ENCODE results near the gene TADA3.

TADA3 gene

GRCh38 chr3:9749296-9749644, 43.0 kb downstream of the TADA3 start:
- Histone ChIP-seq H3K27ac (ENCODE audit: low read depth, low read length) (peak overlapping the region; percentile 72), H3F3A (ENCODE audit: control insufficient read depth, insufficient read depth) (peaks cover 20% of the 10 kb centered on the region), H3K27me3 (ENCODE audit: control insufficient read depth, low read length) (no peaks in the 10 kb centered on the region), H3K79me2 (ENCODE audit: control insufficient read depth, low read length) (peaks cover 25% of the 10 kb centered on the region), H3K4me2 (ENCODE audit: low read length) (peak overlapping the region; percentile 83), H4K20me1 (ENCODE audit: control insufficient read depth, insufficient read depth, low read depth, low read length) (no peaks in the 10 kb centered on the region), H3K36me3 (ENCODE audit: control insufficient read depth, low read length) (peaks cover 80% of the 10 kb centered on the region), H3K4me1 (ENCODE audit: control insufficient read depth, low read length) (peaks cover 31% of the 10 kb centered on the region), H3K4me3 (ENCODE audit: low read length) (peak overlapping the region; percentile 91), H3K9me2 (replicated peaks; ENCODE audit: control insufficient read depth, low read length) (no peaks in the 10 kb centered on the region), H3K9me3 (ENCODE audit: control insufficient read depth, insufficient read depth, low read length) (no peaks in the 10 kb centered on the region)
- TF ChIP-seq EZH2phosphoT487 (IDR thresholded peaks at IDR 0.05; ENCODE audit: borderline replicate concordance, low read length), result no peak
- TF ChIP-seq, protein P1, sequence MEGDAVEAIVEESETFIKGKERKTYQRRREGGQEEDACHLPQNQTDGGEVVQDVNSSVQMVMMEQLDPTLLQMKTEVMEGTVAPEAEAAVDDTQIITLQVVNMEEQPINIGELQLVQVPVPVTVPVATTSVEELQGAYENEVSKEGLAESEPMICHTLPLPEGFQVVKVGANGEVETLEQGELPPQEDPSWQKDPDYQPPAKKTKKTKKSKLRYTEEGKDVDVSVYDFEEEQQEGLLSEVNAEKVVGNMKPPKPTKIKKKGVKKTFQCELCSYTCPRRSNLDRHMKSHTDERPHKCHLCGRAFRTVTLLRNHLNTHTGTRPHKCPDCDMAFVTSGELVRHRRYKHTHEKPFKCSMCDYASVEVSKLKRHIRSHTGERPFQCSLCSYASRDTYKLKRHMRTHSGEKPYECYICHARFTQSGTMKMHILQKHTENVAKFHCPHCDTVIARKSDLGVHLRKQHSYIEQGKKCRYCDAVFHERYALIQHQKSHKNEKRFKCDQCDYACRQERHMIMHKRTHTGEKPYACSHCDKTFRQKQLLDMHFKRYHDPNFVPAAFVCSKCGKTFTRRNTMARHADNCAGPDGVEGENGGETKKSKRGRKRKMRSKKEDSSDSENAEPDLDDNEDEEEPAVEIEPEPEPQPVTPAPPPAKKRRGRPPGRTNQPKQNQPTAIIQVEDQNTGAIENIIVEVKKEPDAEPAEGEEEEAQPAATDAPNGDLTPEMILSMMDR (IDR thresholded peaks at IDR 0.05; ENCODE audit: low read depth, low read length, poor library complexity, severe bottlenecking), result no peak

DNA sequence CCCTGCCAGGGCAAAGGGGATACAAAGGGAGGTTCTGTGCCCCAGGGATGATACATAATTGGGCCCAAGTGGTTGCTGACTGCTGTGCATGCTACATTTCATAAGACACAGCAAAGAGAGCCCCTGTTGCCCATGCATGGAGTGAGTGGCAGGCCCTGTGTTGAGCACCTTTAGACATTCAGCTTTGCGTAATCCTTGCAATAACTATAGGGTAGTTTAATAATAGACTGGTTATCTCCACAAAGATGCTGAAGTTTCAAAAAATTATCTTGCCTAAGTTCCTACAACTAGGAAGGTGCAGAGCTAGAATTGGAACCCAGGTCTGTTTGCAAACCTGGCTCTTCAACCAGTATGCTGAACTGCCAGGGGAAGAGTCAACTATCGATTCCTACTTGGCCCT, 44.2 kb downstream of the TADA3 start:
- TF ChIP-seq EZH2phosphoT487 (IDR thresholded peaks at IDR 0.05; ENCODE audit: borderline replicate concordance, low read length), result no peak
- TF ChIP-seq, protein P1 (IDR thresholded peaks at IDR 0.05; ENCODE audit: low read depth, low read length, poor library complexity, severe bottlenecking), result no peak
- Histone ChIP-seq H3F3A (ENCODE audit: control insufficient read depth, insufficient read depth) (peaks cover 20% of the 10 kb centered on the region), H3K27ac (ENCODE audit: low read depth, low read length) (no peak overlapping the region), H3K79me2 (ENCODE audit: control insufficient read depth, low read length) (peaks cover 25% of the 10 kb centered on the region), H3K36me3 (ENCODE audit: control insufficient read depth, low read length) (peaks cover 87% of the 10 kb centered on the region), H3K27me3 (ENCODE audit: control insufficient read depth, low read length) (no peaks in the 10 kb centered on the region), H3K9me2 (replicated peaks; ENCODE audit: control insufficient read depth, low read length) (no peaks in the 10 kb centered on the region), H4K20me1 (ENCODE audit: control insufficient read depth, insufficient read depth, low read depth, low read length) (no peaks in the 10 kb centered on the region), H3K4me3 (ENCODE audit: low read length) (no peak overlapping the region), H3K4me2 (ENCODE audit: low read length) (no peak overlapping the region), H3K9me3 (ENCODE audit: control insufficient read depth, insufficient read depth, low read length) (no peaks in the 10 kb centered on the region), H3K4me1 (ENCODE audit: control insufficient read depth, low read length) (peaks cover 29% of the 10 kb centered on the region)

- Histone ChIP-seq H4K20me1 (ENCODE audit: control insufficient read depth, insufficient read depth, low read depth, low read length) (no peaks in the 10 kb centered on the region), H3K4me1 (ENCODE audit: control insufficient read depth, low read length) (peaks cover 21% of the 10 kb centered on the region), H3K27me3 (ENCODE audit: control insufficient read depth, low read length) (no peaks in the 10 kb centered on the region), H3K36me3 (ENCODE audit: control insufficient read depth, low read length) (peaks cover 88% of the 10 kb centered on the region), H3F3A (ENCODE audit: control insufficient read depth, insufficient read depth) (peaks cover 20% of the 10 kb centered on the region), H3K79me2 (ENCODE audit: control insufficient read depth, low read length) (peaks cover 21% of the 10 kb centered on the region), H3K27ac (ENCODE audit: low read depth, low read length) (no peak overlapping the region), H3K9me3 (ENCODE audit: control insufficient read depth, insufficient read depth, low read length) (no peaks in the 10 kb centered on the region), H3K4me2 (ENCODE audit: low read length) (no peak overlapping the region), H3K9me2 (replicated peaks; ENCODE audit: control insufficient read depth, low read length) (no peaks in the 10 kb centered on the region), H3K4me3 (ENCODE audit: low read length) (no peak overlapping the region)
- TF ChIP-seq EZH2phosphoT487 (IDR thresholded peaks at IDR 0.05; ENCODE audit: borderline replicate concordance, low read length), result no peak
- TF ChIP-seq, protein P1 (IDR thresholded peaks at IDR 0.05; ENCODE audit: low read depth, low read length, poor library complexity, severe bottlenecking), result no peak
Measured at GRCh38 chr3:9747267-9747666, 45.0 kb downstream of the TADA3 start.

DNA sequence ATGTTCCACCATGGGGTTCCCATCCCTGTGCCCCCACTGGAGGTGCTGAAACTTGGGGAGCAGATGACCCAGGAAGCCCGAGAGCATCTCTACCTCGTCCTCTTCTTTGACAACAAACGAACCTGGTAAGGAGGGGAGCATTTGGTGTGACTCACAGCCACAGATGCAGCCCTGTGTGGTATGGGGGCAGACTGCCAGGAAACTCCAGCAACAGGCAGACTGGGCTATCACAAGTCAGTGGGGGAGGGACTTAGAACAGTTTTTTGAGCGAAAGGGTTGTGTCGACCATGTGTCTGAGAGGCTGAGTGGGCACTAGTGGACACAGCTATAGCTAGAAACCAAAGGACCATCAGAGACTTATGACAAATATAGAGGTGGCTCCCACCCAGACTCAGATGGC, 45.9 kb downstream of the TADA3 start:
- TF ChIP-seq EZH2phosphoT487 (IDR thresholded peaks at IDR 0.05; ENCODE audit: borderline replicate concordance, low read length), result no peak
- TF ChIP-seq, protein P1 (IDR thresholded peaks at IDR 0.05; ENCODE audit: low read depth, low read length, poor library complexity, severe bottlenecking), result no peak
- no peaks in the 10 kb centered on the region for H3K9me3 ChIP-seq (ENCODE audit: control insufficient read depth, insufficient read depth, low read length)
- no peak overlapping the region for H3K4me3 ChIP-seq (ENCODE audit: low read length)
- no peak overlapping the region for H3K4me2 ChIP-seq (ENCODE audit: low read length)
- no peaks in the 10 kb centered on the region for H3K27me3 ChIP-seq (ENCODE audit: control insufficient read depth, low read length)
- no peak overlapping the region for H3K27ac ChIP-seq (ENCODE audit: low read depth, low read length)
- peaks cover 12% of the 10 kb centered on the region for H3K4me1 ChIP-seq (ENCODE audit: control insufficient read depth, low read length)
- H3K36me3 ChIP-seq (ENCODE audit: control insufficient read depth, low read length), result peaks cover 86% of the 10 kb centered on the region
- peaks cover 18% of the 10 kb centered on the region for H3F3A ChIP-seq (ENCODE audit: control insufficient read depth, insufficient read depth)
- H3K79me2 ChIP-seq (ENCODE audit: control insufficient read depth, low read length), result peaks cover 12% of the 10 kb centered on the region
- H3K9me2 ChIP-seq (replicated peaks; ENCODE audit: control insufficient read depth, low read length), result no peaks in the 10 kb centered on the region
- H4K20me1 ChIP-seq (ENCODE audit: control insufficient read depth, insufficient read depth, low read depth, low read length), result no peaks in the 10 kb centered on the region

Data from DOHH2 (cell line).